Lower lobe of right lung (tissue), 2 donors: ENCODE data around the gene SLC6A8. TPM values are rescaled to one million over a fixed set of nuclear protein-coding genes. Genes with fewer than 3 reads are reported as not detected.
A peak's percentile ranks its signal among the peaks of the same experiment; 100 is the strongest.

Experiments used
- ATAC-seq, 2 donors: fragments of 200-7000 bp; cut with Tn5 transposase; one replicate each; pipeline ENCODE4 v1.9.1; 2020 to 2022; ENCODE audit warnings: mild to moderate bottlenecking in 2 of 2, moderate library complexity in 2 of 2
- DNase-seq: peaks from one replicate; pipeline ENCODE4 v3.0.0-alpha.2; 2020
- H3K27ac ChIP-seq: fragments of 200-600 bp; one replicate; pipeline ENCODE4 v1.8.0; 2022
- H3K27me3 ChIP-seq: fragments of 200-600 bp; one replicate; pipeline ENCODE4 v1.8.0; 2022; ENCODE audit warnings: low read depth
- H3K36me3 ChIP-seq: fragments of 200-600 bp; one replicate; pipeline ENCODE4 v1.8.0; 2022; ENCODE audit warnings: mild to moderate bottlenecking
- H3K4me1 ChIP-seq: fragments of 200-600 bp; one replicate; pipeline ENCODE4 v1.8.0; 2022
- H3K4me3 ChIP-seq: fragments of 200-600 bp; one replicate; pipeline ENCODE4 v1.8.0; 2022; ENCODE audit warnings: mild to moderate bottlenecking
- H3K9me3 ChIP-seq: fragments of 200-600 bp; one replicate; pipeline ENCODE4 v1.8.0; 2022
- intact Hi-C: fragments of 100-400 bp; cut with DNase I; formaldehyde crosslinking; loops from one replicate; pipeline ENCODE4 v1.11.0; 2022
- total RNA-seq: library from RNA; stranded (reverse); fragmentation: NEBNext Ultra II Directional; extraction: Animal tissue kit (Norgen Biotek cat#: 25700); gene quantifications from one replicate; pipeline ENCODE4 v1.2.1, GENCODE V29; 2021
- TF ChIP-seq, protein P1 (sequence below): fragments of 200-600 bp; IDR thresholded peaks from one replicate; pipeline ENCODE4 v1.8.0; 2022; ENCODE audit warnings: antibody characterized with exemption, mild to moderate bottlenecking
- donor health status: DM: no; HTN: yes; CAD: no; lungs with severe emphysema.

The SLC6A8 gene
- total RNA-seq, 1 donor from 2014 or later, result 7.1 TPM

- H3K4me1 ChIP-seq, result no peaks in the 10 kb centered on the region
- H3K27me3 ChIP-seq, result no peaks in the 10 kb centered on the region
- DNase-seq (no peak), ATAC-seq (no peak)
- no peaks in the 10 kb centered on the region for H3K9me3 ChIP-seq
- H3K4me3 ChIP-seq, result no peak overlapping the region
- peaks cover 35% of the 10 kb centered on the region for H3K36me3 ChIP-seq
- H3K27ac ChIP-seq, result no peak overlapping the region
- intact Hi-C loops, result no loop called here
- TF ChIP-seq, protein P1, sequence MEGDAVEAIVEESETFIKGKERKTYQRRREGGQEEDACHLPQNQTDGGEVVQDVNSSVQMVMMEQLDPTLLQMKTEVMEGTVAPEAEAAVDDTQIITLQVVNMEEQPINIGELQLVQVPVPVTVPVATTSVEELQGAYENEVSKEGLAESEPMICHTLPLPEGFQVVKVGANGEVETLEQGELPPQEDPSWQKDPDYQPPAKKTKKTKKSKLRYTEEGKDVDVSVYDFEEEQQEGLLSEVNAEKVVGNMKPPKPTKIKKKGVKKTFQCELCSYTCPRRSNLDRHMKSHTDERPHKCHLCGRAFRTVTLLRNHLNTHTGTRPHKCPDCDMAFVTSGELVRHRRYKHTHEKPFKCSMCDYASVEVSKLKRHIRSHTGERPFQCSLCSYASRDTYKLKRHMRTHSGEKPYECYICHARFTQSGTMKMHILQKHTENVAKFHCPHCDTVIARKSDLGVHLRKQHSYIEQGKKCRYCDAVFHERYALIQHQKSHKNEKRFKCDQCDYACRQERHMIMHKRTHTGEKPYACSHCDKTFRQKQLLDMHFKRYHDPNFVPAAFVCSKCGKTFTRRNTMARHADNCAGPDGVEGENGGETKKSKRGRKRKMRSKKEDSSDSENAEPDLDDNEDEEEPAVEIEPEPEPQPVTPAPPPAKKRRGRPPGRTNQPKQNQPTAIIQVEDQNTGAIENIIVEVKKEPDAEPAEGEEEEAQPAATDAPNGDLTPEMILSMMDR, result no peak
Observed at GRCh38 chrX:153707406-153707805, 19.7 kb downstream of the SLC6A8 start.

GRCh38 chrX:153708415-153708814 lies 20.7 kb downstream of the SLC6A8 start:
- Histone ChIP-seq H3K9me3 (no peaks in the 10 kb centered on the region), H3K27ac (no peak overlapping the region), H3K36me3 (peaks cover 37% of the 10 kb centered on the region), H3K4me1 (no peaks in the 10 kb centered on the region), H3K4me3 (no peak overlapping the region), H3K27me3 (no peaks in the 10 kb centered on the region)
- intact Hi-C loops, result no loop called here
- DNase-seq (peak; percentile 65), ATAC-seq (peak; percentile 83 to 89)
- TF ChIP-seq, protein P1, result peak; percentile 39

DNA sequence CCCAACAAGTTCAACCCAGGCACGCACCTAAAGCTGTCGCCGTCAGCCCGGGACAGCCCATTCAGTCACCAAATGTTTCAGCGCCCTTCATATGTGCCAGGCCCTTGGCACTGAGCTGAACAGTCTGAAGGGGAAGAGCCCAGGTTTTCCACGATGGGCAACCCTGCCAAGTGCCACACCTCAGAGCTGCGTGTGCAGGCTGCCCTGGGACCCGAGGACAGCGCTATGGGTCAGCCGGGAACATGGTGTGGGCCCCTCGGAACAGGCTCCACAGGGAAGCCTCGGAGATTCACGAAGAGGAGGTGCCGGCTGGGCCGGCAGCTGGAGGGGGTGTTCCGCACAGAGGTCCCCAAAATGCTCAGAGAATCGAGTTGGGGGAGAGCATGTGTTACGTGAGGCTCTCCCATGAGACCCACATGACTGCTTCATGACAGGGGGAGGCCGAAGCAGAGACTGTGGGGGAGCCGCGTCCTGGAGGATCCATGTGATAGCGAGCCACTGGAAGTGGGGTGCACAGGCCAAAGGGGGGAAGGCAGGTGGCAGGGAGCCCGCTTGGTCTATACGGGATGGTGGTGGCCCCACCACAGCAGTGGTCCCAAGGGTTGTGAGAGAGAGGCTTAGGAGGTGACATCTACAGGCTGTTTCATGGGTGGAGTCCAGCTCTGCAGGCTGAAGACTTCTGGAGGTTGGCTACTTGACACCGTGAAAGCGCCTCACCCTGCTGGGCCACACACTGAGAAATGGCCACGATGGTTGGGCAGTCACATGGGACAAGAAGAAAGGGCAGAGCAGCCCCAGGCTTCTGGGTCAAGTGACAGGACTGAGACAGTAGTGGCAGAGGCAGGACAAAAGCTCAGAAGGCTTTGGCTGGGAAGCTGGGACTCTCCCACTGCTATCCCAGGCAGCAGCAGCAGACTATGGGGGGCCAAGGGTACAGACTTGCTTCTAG lies 22.3 kb downstream of the SLC6A8 start:
- Histone ChIP-seq H3K4me3 (no peak overlapping the region), H3K36me3 (peaks cover 35% of the 10 kb centered on the region), H3K27me3 (no peaks in the 10 kb centered on the region), H3K27ac (no peak overlapping the region), H3K9me3 (no peaks in the 10 kb centered on the region), H3K4me1 (no peaks in the 10 kb centered on the region)
- TF ChIP-seq, protein P1, result no peak
- DNase-seq, result no peak
- intact Hi-C loops, result no loop called here
- no peak for ATAC-seq

DNA sequence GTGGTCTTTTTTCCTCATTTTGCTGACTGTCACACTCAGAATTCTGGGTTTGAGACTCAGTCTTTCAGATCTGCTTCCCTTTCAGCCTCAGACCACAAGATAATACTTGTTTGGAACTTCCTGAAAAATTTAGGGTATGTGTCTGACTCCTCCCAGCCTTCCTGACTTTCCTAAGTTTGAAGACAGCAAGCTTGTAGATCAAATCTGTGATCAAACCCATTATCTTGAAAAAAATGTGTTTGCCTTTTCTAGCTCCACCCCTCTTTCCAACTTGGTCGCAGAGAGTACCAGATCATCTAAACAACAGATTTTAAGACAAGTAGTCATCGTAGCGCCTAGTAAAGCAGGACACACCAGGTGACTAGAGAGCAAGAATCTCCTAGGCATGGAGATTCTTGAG lies 26.5 kb downstream of the SLC6A8 start:
- Histone ChIP-seq H3K27me3 (no peaks in the 10 kb centered on the region), H3K9me3 (no peaks in the 10 kb centered on the region), H3K4me3 (no peak overlapping the region), H3K27ac (no peak overlapping the region), H3K36me3 (peaks cover 64% of the 10 kb centered on the region), H3K4me1 (no peaks in the 10 kb centered on the region)
- TF ChIP-seq, protein P1, result no peak
- ATAC-seq (no peak), DNase-seq (no peak)
- intact Hi-C loops, result no loop called here

- Histone ChIP-seq H3K27ac (no peak overlapping the region), H3K36me3 (peaks cover 64% of the 10 kb centered on the region), H3K4me1 (peaks cover 5% of the 10 kb centered on the region), H3K27me3 (no peaks in the 10 kb centered on the region), H3K4me3 (no peak overlapping the region), H3K9me3 (no peaks in the 10 kb centered on the region)
- no peak for DNase-seq
- intact Hi-C loops, result no loop called here
- TF ChIP-seq, protein P1, result no peak
- no peak for ATAC-seq
Observed at GRCh38 chrX:153717445-153717844, 29.7 kb downstream of the SLC6A8 start.
